ENCODE results near the gene ASIC1. TPM values are rescaled to one million over a fixed set of nuclear protein-coding genes. Genes with fewer than 3 reads are reported as not detected.

The ASIC1 gene
- total RNA-seq, 1 donor from 2014 or later, result not detected

GRCh38 chr12:50111693-50112455 is 54.5 kb downstream of the ASIC1 start, which contains the start of gene COX14:
Gene COX14, plus strand, starts transcription at chr12:50112236. Its CDS starts 7,808 bp downstream, at chr12:50120044.
- TF ChIP-seq CTCF (IDR thresholded peaks at IDR 0.05), result peak in 2 of 3 experiments; percentile 97 to 98
- peak; percentile 98 to 100 for DNase-seq (ENCODE audit: low spot score in 2 of 2)
- intact Hi-C loops (cut with DNase I), result loop anchor here (1.0 to 5.0 kb wide), 3 partner anchors 27 to 290 kb away; partner anchors contain the start of genes CERS5, LARP4 and SMARCD1
- Histone ChIP-seq H3K4me3 (peak within 1 kb of the TSS; percentile 83 to 94), H3K27me3 (no peaks in the 10 kb centered on the region), H3K4me1 (peaks cover 22 to 40% of the 10 kb centered on the region in 2 donors), H3K27ac (peak within 1 kb of the TSS; percentile 96 to 98), H3K9me3 (no peaks in the 10 kb centered on the region), H3K36me3 (peaks cover 0 to 9% of the 10 kb centered on the region in 2 donors)

- intact Hi-C loops (cut with DNase I), result loop anchor here (1.0 to 5.0 kb wide), 3 partner anchors 27 to 290 kb away; partner anchors contain the start of genes CERS5, LARP4 and SMARCD1
- Histone ChIP-seq H3K27me3 (no peaks in the 10 kb centered on the region), H3K4me3 (peak overlapping the region; percentile 83 to 94), H3K4me1 (peaks cover 22 to 44% of the 10 kb centered on the region in 2 donors), H3K27ac (peak overlapping the region; percentile 96 to 98), H3K9me3 (no peaks in the 10 kb centered on the region), H3K36me3 (peaks cover 0 to 9% of the 10 kb centered on the region in 2 donors)
- no peak for TF ChIP-seq CTCF (IDR thresholded peaks at IDR 0.05)
- peak in 1 of 2 donors; percentile 74 for DNase-seq (ENCODE audit: low spot score in 2 of 2)
Measured at GRCh38 chr12:50112456-50113218, 55.2 kb downstream of the ASIC1 start.

- TF ChIP-seq CTCF (IDR thresholded peaks at IDR 0.05), result no peak
- no peak overlapping the region for H3K4me3 ChIP-seq
- intact Hi-C loops (cut with DNase I), result no loop called here
- H3K27ac ChIP-seq, result peak overlapping the region; percentile 20 to 59
- no peaks in the 10 kb centered on the region for H3K9me3 ChIP-seq
- peaks cover 3 to 30% of the 10 kb centered on the region in 2 donors for H3K4me1 ChIP-seq
- no peaks in the 10 kb centered on the region for H3K27me3 ChIP-seq
- H3K36me3 ChIP-seq, result peaks cover 15 to 37% of the 10 kb centered on the region in 2 donors
- DNase-seq (ENCODE audit: low spot score in 2 of 2), result peak in 1 of 2 donors; percentile 69
Measured at GRCh38 chr12:50117057-50117622, 59.7 kb downstream of the ASIC1 start.

GRCh38 chr12:50119387-50119786 is 62.0 kb downstream of the ASIC1 start:
- intact Hi-C loops (cut with DNase I), result no loop called here
- Histone ChIP-seq H3K27ac (peak overlapping the region in 1 of 2 donors; percentile 5), H3K36me3 (peaks cover 29 to 44% of the 10 kb centered on the region in 2 donors), H3K9me3 (no peaks in the 10 kb centered on the region), H3K4me3 (no peak overlapping the region), H3K4me1 (peaks cover 0 to 19% of the 10 kb centered on the region in 2 donors), H3K27me3 (no peaks in the 10 kb centered on the region)
- TF ChIP-seq CTCF (IDR thresholded peaks at IDR 0.05), result no peak
- DNase-seq (ENCODE audit: low spot score in 2 of 2), result peak in 1 of 2 donors; percentile 42

GRCh38 chr12:50120521-50120920 is 63.1 kb downstream of the ASIC1 start:
- Histone ChIP-seq H3K36me3 (peaks cover 29 to 43% of the 10 kb centered on the region in 2 donors), H3K9me3 (no peaks in the 10 kb centered on the region), H3K4me3 (no peak overlapping the region), H3K4me1 (peaks cover 4 to 22% of the 10 kb centered on the region in 2 donors), H3K27ac (no peak overlapping the region), H3K27me3 (no peaks in the 10 kb centered on the region)
- no peak for DNase-seq (ENCODE audit: low spot score in 2 of 2)
- intact Hi-C loops (cut with DNase I), result no loop called here
- TF ChIP-seq CTCF (IDR thresholded peaks at IDR 0.05), result no peak

All from ascending aorta (tissue), 2 donors.